HepG2 (cell line): ENCODE measurements around the gene NME1. TPM values are rescaled to one million over a fixed set of nuclear protein-coding genes. Genes with fewer than 3 reads are reported as not detected.

Experiments
- ATF2 ChIP-seq: sonication (generic); formaldehyde crosslinking; IDR thresholded peaks from 2 replicates; pipeline ENCODE4 v1.4.0; 2020; ENCODE audit warnings: missing genetic modification reagents
- CCDC6 ChIP-seq: sonication (generic); formaldehyde crosslinking; IDR thresholded peaks from 2 replicates; pipeline ENCODE4 v1.8.1; 2022; ENCODE audit warnings: mild to moderate bottlenecking, missing genetic modification reagents, moderate library complexity
- GATA4 ChIP-seq: sonication (generic); IDR thresholded peaks from 2 replicates; pipeline ENCODE4 v1.6.1; 2016; ENCODE audit warnings: antibody characterized with exemption, low read depth, borderline replicate concordance
- HNRNPH1 ChIP-seq: fragments of 200-400 bp; formaldehyde crosslinking; optimal IDR thresholded peaks from 2 replicates; pipeline ENCODE3; 2017; ENCODE audit warnings: mild to moderate bottlenecking, low read depth, low read length
- IKZF4 ChIP-seq: sonication (generic); formaldehyde crosslinking; IDR thresholded peaks from 2 replicates; pipeline ENCODE4 v1.5.1; 2020; ENCODE audit warnings: borderline replicate concordance, mild to moderate bottlenecking, low read depth, missing genetic modification reagents; ENCODE audit errors: not compliant biosample characterization
- KMT2A ChIP-seq: sonication (generic); formaldehyde crosslinking; IDR thresholded peaks from 2 replicates; pipeline ENCODE4 v1.4.0; 2020; ENCODE audit warnings: missing genetic modification reagents
- NFKBIZ ChIP-seq: IDR thresholded peaks from 2 replicates; pipeline ENCODE4 v1.6.1; 2018; ENCODE audit warnings: missing genetic modification reagents, missing compliant biosample characterization
- PHF21A ChIP-seq: sonication (generic); formaldehyde crosslinking; IDR thresholded peaks from 2 replicates; pipeline ENCODE4 v1.5.0; 2020; ENCODE audit warnings: mild to moderate bottlenecking, missing genetic modification reagents
- RBM22 ChIP-seq: fragments of 200-400 bp; formaldehyde crosslinking; optimal IDR thresholded peaks from 2 replicates; pipeline ENCODE3; 2017; ENCODE audit warnings: mild to moderate bottlenecking, low read length, moderate library complexity
- SIX4 ChIP-seq: sonication (generic); formaldehyde crosslinking; IDR thresholded peaks from 2 replicates; pipeline ENCODE4 v1.4.0; 2020; ENCODE audit warnings: missing genetic modification reagents
- TBL1XR1 ChIP-seq: fragments of 150-350 bp; IDR thresholded peaks from 2 replicates; pipeline ENCODE4 v1.6.1; 2014; ENCODE audit warnings: borderline replicate concordance, low read length; ENCODE audit not compliant: partially characterized antibody
- TEF ChIP-seq: sonication (generic); formaldehyde crosslinking; IDR thresholded peaks from 2 replicates; pipeline ENCODE4 v1.5.0; 2020; ENCODE audit warnings: missing genetic modification reagents
- ZC3H13 ChIP-seq: sonication (generic); formaldehyde crosslinking; IDR thresholded peaks from 2 replicates; pipeline ENCODE4 v1.8.1; 2023; ENCODE audit warnings: mild to moderate bottlenecking, missing genetic modification reagents, moderate library complexity
- ZNF619 ChIP-seq: sonication (generic); formaldehyde crosslinking; IDR thresholded peaks from 2 replicates; pipeline ENCODE4 v1.4.0; 2020; ENCODE audit warnings: mild to moderate bottlenecking, missing genetic modification reagents
- polyA plus RNA-seq, 8 experiments: library from polyadenylated mRNA; depleted of rRNA in 3 of 8; stranded (reverse) in 7 of 8; unstranded in 1 of 8; fragments of >200 nt; fragmentation: Illumina TruSeq in 4 of 8; extraction: Trizol in 4 of 8; gene quantifications; 2 replicates each; pipeline versions ENCODE4 v1.2.1 to v1.2.3, GENCODE V29; 2011 to 2016; ENCODE audit warnings: low read depth in 4 of 8, missing spikeins in 1 of 8, mixed read lengths in 1 of 8; ENCODE audit not compliant: insufficient read depth in 1 of 8
- total RNA-seq, 5 experiments: library from RNA; depleted of rRNA; stranded (reverse); fragments of >200 nt; fragmentation: Illumina TruSeq; extraction: Trizol; gene quantifications; 2 replicates each; pipeline ENCODE4 v1.2.3, GENCODE V29; 2016; ENCODE audit warnings: low read depth in 1 of 5
- TF ChIP-seq, protein P1 (sequence below), 2 experiments: fragments of 450-650 bp in 1 of 2; sonication (generic) in 1 of 2; formaldehyde crosslinking in 1 of 2; IDR thresholded peaks; 2 replicates each; pipeline versions ENCODE4 v1.6.1 to v1.8.0; 2016 to 2022; ENCODE audit warnings: antibody characterized with exemption in 1 of 2, mild to moderate bottlenecking in 1 of 2, missing genetic modification reagents in 1 of 2

The NME1 gene
- total and polyA plus RNA-seq, 2 of the 13 experiments (the other 11 are each of a cell fraction or from before 2014, with no cell fraction given), result 295 to 516 TPM

GRCh38 chr17:51121620-51122472 lies 31.5 kb upstream of the NME1 start (continued):
- peak; percentile 50; the same call in 1 of the 2 replicates for TF ChIP-seq ATF2
- peak; percentile 4 for TF ChIP-seq TBL1XR1
- TF ChIP-seq SIX4, result 0 out of 2 replicates have a peak, but pooled peaks have one; percentile 11
- no peak for TF ChIP-seq ZNF619 (CRISPR knock-in tag)
- TF ChIP-seq, protein P1, sequence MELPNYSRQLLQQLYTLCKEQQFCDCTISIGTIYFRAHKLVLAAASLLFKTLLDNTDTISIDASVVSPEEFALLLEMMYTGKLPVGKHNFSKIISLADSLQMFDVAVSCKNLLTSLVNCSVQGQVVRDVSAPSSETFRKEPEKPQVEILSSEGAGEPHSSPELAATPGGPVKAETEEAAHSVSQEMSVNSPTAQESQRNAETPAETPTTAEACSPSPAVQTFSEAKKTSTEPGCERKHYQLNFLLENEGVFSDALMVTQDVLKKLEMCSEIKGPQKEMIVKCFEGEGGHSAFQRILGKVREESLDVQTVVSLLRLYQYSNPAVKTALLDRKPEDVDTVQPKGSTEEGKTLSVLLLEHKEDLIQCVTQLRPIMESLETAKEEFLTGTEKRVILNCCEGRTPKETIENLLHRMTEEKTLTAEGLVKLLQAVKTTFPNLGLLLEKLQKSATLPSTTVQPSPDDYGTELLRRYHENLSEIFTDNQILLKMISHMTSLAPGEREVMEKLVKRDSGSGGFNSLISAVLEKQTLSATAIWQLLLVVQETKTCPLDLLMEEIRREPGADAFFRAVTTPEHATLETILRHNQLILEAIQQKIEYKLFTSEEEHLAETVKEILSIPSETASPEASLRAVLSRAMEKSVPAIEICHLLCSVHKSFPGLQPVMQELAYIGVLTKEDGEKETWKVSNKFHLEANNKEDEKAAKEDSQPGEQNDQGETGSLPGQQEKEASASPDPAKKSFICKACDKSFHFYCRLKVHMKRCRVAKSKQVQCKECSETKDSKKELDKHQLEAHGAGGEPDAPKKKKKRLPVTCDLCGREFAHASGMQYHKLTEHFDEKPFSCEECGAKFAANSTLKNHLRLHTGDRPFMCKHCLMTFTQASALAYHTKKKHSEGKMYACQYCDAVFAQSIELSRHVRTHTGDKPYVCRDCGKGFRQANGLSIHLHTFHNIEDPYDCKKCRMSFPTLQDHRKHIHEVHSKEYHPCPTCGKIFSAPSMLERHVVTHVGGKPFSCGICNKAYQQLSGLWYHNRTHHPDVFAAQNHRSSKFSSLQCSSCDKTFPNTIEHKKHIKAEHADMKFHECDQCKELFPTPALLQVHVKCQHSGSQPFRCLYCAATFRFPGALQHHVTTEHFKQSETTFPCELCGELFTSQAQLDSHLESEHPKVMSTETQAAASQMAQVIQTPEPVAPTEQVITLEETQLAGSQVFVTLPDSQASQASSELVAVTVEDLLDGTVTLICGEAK (IDR thresholded peaks at IDR 0.05), result no peak
- TF ChIP-seq, protein P1 (CRISPR knock-in tag; IDR thresholded peaks at IDR 0.05), result 0 out of 2 replicates have a peak, but pooled peaks have one; percentile 36
- TF ChIP-seq GATA4, result no peak
- no peak for TF ChIP-seq HNRNPH1
- no peak for TF ChIP-seq TEF
- TF ChIP-seq IKZF4 (CRISPR knock-in tag), result no peak
- TF ChIP-seq ZC3H13 (CRISPR knock-in tag), result 0 out of 2 replicates have a peak, but pooled peaks have one; percentile 34
- TF ChIP-seq CCDC6 (CRISPR knock-in tag), result no peak; the same call in 1 of the 2 replicates
- 0 out of 2 replicates have a peak, but pooled peaks have one; percentile 26 for TF ChIP-seq PHF21A
- TF ChIP-seq RBM22, result no peak
- TF ChIP-seq KMT2A, result 0 out of 2 replicates have a peak, but pooled peaks have one; percentile 53
- TF ChIP-seq NFKBIZ (CRISPR knock-in tag), result 0 out of 2 replicates have a peak, but pooled peaks have one; percentile 40
